Astrocyte of the spinal cord (primary cell): ENCODE results near the gene MX1.

Source experiments
- DNase-seq: peaks from one replicate; pipeline ENCODE4 v3.0.0; 2011; ENCODE audit warnings: low read depth, low spot score
- H3K4me3 ChIP-seq: 2 replicates; pipeline ENCODE4 v1.5.1; 2011; ENCODE audit warnings: low read depth, mild to moderate bottlenecking, low read length, moderate library complexity
- in situ Hi-C: cut with HindIII; loops from 2 replicates; pipeline ENCODE4 v1.10.0; 2017; ENCODE audit warnings: low sequenced_read_pairs
- TF ChIP-seq, protein P1 (sequence below): IDR thresholded peaks from 2 replicates; pipeline ENCODE4 v1.5.1; 2012; ENCODE audit warnings: low read depth, mild to moderate bottlenecking, low read length, inconsistent platforms

The MX1 gene

DNA sequence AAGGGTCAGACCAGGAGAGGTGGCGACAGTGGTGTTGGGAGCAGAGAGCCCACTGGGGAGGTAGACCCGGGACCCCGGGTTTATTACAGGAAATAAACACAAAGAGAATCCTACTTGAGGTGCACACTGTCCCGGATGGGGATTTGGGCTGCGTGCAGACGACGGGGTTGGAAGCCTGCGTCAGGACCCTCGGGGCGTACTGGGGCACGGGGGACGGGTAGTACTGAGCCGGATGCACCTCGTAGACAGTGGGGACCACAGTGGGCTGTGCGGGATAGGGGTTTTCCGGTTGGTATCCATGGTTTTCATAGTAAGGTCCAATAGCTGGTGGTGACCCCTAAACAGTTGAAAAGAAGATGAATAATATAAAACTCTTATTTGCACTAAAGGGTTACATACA lies 68.2 kb downstream of the MX1 start:
- TF ChIP-seq, protein P1, sequence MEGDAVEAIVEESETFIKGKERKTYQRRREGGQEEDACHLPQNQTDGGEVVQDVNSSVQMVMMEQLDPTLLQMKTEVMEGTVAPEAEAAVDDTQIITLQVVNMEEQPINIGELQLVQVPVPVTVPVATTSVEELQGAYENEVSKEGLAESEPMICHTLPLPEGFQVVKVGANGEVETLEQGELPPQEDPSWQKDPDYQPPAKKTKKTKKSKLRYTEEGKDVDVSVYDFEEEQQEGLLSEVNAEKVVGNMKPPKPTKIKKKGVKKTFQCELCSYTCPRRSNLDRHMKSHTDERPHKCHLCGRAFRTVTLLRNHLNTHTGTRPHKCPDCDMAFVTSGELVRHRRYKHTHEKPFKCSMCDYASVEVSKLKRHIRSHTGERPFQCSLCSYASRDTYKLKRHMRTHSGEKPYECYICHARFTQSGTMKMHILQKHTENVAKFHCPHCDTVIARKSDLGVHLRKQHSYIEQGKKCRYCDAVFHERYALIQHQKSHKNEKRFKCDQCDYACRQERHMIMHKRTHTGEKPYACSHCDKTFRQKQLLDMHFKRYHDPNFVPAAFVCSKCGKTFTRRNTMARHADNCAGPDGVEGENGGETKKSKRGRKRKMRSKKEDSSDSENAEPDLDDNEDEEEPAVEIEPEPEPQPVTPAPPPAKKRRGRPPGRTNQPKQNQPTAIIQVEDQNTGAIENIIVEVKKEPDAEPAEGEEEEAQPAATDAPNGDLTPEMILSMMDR = no peak
- no peak overlapping the region for H3K4me3 ChIP-seq
- no peak for DNase-seq
- in situ Hi-C loops = no loop called here

DNA sequence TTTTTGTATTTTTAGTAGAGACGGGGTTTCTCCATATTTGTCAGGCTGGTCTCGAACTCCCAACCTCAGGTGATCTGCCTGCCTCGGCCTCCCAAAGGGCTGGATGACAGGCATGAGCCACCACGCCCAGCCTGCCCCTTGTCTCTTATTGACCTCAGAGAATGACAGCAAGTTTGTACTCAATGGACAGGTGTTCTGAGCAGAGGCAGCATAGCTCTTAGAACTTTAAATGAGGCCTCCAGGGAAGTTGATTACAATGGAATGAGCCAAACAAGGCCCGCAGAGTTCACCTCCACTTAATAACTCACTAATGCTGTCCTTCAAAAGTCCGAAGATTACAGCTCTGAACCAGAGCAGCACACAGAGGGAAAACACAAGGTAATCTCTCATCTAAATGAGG lies 71.0 kb downstream of the MX1 start:
- in situ Hi-C loops = no loop called here
- no peak for DNase-seq
- TF ChIP-seq, protein P1 = no peak
- H3K4me3 ChIP-seq = no peak overlapping the region

DNA sequence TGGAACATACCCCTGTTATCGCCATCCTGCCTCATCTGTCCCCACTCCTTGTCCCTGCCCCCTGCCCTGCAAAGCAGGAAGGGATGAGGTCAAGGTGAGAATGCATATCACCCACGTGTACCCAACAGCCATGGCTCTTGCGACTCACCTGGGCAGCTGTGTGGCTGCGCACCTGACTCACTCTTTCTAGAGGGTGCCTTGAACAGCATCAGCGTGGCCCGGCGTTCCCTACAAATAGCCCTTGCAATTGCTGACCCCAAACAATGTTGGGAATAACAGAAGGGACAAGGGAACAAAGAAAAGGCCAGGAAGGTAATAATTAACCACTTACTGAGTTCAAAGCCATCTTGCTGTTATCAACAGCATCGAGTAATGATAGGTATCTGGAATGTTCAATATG lies 71.7 kb downstream of the MX1 start:
- TF ChIP-seq, protein P1 = no peak
- no peak for DNase-seq
- H3K4me3 ChIP-seq = no peak overlapping the region
- in situ Hi-C loops = no loop called here

DNA sequence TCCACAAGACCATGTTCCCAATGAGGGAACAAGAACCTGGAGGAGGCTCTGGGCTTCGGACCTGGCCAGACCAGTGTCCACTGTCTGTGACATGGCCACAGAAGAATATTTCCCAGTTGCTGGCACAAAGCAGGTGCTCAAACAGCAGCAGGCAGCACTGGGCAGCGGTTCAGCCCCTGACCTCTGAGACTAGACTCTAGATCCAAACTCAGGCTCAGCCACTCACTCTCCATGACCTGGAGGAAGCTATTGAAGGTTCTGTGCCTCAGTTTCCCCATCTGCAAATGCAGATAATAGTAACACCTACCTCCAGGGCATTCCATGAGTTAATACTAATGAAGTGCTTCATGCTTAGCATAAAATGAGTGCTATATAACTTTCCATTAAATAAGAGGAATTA lies 73.9 kb downstream of the MX1 start:
- TF ChIP-seq, protein P1 = no peak
- no peak overlapping the region for H3K4me3 ChIP-seq
- DNase-seq = no peak
- in situ Hi-C loops = no loop called here

DNA sequence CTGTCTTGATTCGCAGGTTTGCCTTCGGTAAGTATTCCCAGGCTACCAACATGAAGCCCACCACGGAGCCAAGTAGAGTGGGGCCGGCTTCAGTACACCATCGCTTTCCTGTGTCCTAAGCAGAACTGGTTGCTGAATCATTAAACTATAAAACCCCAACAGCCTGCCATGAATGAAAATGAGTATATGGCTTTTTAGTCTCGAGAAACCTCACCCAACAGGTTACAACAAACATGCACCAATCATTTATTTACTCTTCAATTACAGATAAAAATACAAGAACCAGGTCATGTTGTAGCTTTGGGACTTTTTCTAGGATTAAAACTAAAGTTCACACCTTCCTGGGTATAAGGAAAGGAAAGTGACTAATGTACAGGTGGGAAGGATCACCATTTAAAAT lies 74.3 kb downstream of the MX1 start:
- DNase-seq = no peak
- no peak overlapping the region for H3K4me3 ChIP-seq
- TF ChIP-seq, protein P1 = no peak
- in situ Hi-C loops = no loop called here

DNA sequence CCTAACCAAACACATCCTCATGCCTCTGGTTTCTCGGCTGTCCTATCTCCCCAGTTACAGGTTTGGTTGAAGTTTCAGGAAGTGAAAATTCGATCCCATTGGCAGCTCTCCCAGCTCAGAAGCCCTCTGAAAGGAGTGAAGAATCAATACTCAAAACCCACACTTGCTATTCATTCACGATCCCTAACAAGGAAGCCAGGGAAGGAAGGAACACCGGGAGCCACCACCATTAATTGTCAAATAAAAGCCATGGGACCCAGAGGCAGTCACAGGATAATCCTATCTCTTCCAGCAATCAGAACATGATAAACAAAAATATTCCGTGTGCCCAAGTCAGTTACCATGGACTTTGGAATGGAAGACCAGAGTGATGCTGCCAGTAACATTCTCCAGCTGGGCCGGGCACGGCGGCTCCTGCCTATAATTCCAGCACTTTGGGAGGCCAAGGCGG lies 74.9 kb downstream of the MX1 start:
- no peak overlapping the region for H3K4me3 ChIP-seq
- TF ChIP-seq, protein P1 = no peak
- in situ Hi-C loops = no loop called here
- no peak for DNase-seq

DNA sequence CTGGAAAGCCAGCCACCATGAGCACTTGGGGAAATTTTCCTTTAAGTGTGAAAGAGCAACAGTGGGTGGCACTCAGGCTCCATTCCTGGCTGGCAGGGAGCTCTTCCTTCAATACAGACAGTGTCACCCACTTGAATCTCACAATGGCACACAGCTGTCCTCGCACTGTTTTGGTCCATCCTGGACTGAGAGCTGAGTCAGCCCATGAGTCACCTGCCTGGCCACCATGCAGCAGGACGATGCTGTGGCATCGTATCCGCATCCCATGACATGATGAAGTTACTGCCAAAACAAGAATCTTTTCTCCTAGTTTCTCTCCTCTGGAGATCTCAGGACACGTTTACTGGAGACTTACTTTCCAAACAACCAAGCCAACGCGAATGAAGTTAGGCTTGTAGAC lies 75.9 kb downstream of the MX1 start:
- no peak overlapping the region for H3K4me3 ChIP-seq
- DNase-seq = no peak
- in situ Hi-C loops = no loop called here
- TF ChIP-seq, protein P1 = no peak
